MM.1S (cell line): ENCODE data around the gene ANKRD31.
"Not testable (repeated sequence)": the region's sequence is repeated elsewhere in the genome, so short reads cannot be mapped to it uniquely, and the experiment has no call there.

Source experiments
- DNase-seq: peaks from one replicate; pipeline ENCODE4 v3.0.0-alpha.2; 2015
- H2AFZ ChIP-seq: fragments of 300-600 bp; sonication (generic); 2 replicates; pipeline ENCODE4 v1.6.0; 2016; ENCODE audit warnings: antibody characterized with exemption, low read length
- H3F3A ChIP-seq: fragments of 300-600 bp; sonication (generic); 2 replicates; pipeline ENCODE4 v1.6.1; 2016; ENCODE audit warnings: mild to moderate bottlenecking, antibody characterized with exemption, low read length, moderate library complexity, mixed read lengths; ENCODE audit not compliant: insufficient read depth
- H3K27ac ChIP-seq: fragments of 300-600 bp; sonication (generic); 2 replicates; pipeline ENCODE4 v1.5.1; 2016; ENCODE audit warnings: mild to moderate bottlenecking, low read length
- H3K27me3 ChIP-seq: fragments of 300-600 bp; sonication (generic); replicated peaks from 2 replicates; pipeline ENCODE4 v1.6.0; 2016; ENCODE audit warnings: low read length; ENCODE audit not compliant: insufficient read depth
- H3K36me3 ChIP-seq: fragments of 300-600 bp; sonication (generic); replicated peaks from 2 replicates; pipeline ENCODE4 v1.6.1; 2016; ENCODE audit warnings: mild to moderate bottlenecking, low read length, mixed read lengths; ENCODE audit not compliant: insufficient read depth
- H3K4me1 ChIP-seq: fragments of 300-600 bp; sonication (generic); 2 replicates; pipeline ENCODE4 v1.6.1; 2016; ENCODE audit warnings: low read length, mixed read lengths
- H3K4me2 ChIP-seq: fragments of 300-600 bp; sonication (generic); 2 replicates; pipeline ENCODE4 v1.6.0; 2016; ENCODE audit warnings: low read depth, low read length
- H3K4me3 ChIP-seq: fragments of 300-600 bp; sonication (generic); 2 replicates; pipeline ENCODE4 v1.5.1; 2016; ENCODE audit warnings: low read length, mixed read lengths
- H3K79me2 ChIP-seq: fragments of 300-600 bp; sonication (generic); 2 replicates; pipeline ENCODE4 v1.6.1; 2016; ENCODE audit warnings: mixed run types, low read length, mixed read lengths
- H3K9ac ChIP-seq: fragments of 300-600 bp; sonication (generic); 2 replicates; pipeline ENCODE4 v1.6.1; 2016; ENCODE audit warnings: low read length, mixed read lengths
- H3K9me2 ChIP-seq: fragments of 300-600 bp; sonication (generic); replicated peaks from 2 replicates; pipeline ENCODE4 v1.6.1; 2016; ENCODE audit warnings: mild to moderate bottlenecking, low read length, mixed read lengths; ENCODE audit not compliant: insufficient read depth
- H3K9me3 ChIP-seq: fragments of 300-600 bp; sonication (generic); replicated peaks from 2 replicates; pipeline ENCODE4 v1.6.1; 2016; ENCODE audit warnings: mild to moderate bottlenecking, low read length, mixed read lengths; ENCODE audit not compliant: insufficient read depth
- H4K20me1 ChIP-seq: fragments of 300-600 bp; sonication (generic); 2 replicates; pipeline ENCODE4 v1.6.1; 2016; ENCODE audit warnings: mild to moderate bottlenecking, low read length, moderate library complexity, mixed read lengths; ENCODE audit not compliant: insufficient read depth
- EZH2 ChIP-seq: fragments of 300-600 bp; sonication (generic); optimal IDR thresholded peaks from 2 replicates; pipeline ENCODE3; 2017; ENCODE audit warnings: low read depth, mild to moderate bottlenecking, antibody characterized with exemption, low read length, mixed read lengths
- EZH2phosphoT487 ChIP-seq: fragments of 300-600 bp; sonication (generic); IDR thresholded peaks from 2 replicates; pipeline ENCODE4 v1.6.1; 2018; ENCODE audit warnings: antibody characterized with exemption, low read length
- TF ChIP-seq, protein P1 (sequence below): fragments of 300-600 bp; sonication (generic); IDR thresholded peaks from 2 replicates; pipeline ENCODE4 v1.5.1; 2016; ENCODE audit warnings: antibody characterized with exemption, low read length, mixed read lengths

ANKRD31 gene

GRCh38 chr5:75089137-75089536 lies 147.5 kb downstream of the ANKRD31 start:
- no peaks in the 10 kb centered on the region for H3K9me2 ChIP-seq
- no peaks in the 10 kb centered on the region for H3F3A ChIP-seq
- no peak overlapping the region for H3K4me2 ChIP-seq
- H4K20me1 ChIP-seq: no peaks in the 10 kb centered on the region
- H3K27me3 ChIP-seq: no peaks in the 10 kb centered on the region
- no peak for DNase-seq
- TF ChIP-seq EZH2 (no peak), EZH2phosphoT487 (no peak)
- TF ChIP-seq, protein P1, sequence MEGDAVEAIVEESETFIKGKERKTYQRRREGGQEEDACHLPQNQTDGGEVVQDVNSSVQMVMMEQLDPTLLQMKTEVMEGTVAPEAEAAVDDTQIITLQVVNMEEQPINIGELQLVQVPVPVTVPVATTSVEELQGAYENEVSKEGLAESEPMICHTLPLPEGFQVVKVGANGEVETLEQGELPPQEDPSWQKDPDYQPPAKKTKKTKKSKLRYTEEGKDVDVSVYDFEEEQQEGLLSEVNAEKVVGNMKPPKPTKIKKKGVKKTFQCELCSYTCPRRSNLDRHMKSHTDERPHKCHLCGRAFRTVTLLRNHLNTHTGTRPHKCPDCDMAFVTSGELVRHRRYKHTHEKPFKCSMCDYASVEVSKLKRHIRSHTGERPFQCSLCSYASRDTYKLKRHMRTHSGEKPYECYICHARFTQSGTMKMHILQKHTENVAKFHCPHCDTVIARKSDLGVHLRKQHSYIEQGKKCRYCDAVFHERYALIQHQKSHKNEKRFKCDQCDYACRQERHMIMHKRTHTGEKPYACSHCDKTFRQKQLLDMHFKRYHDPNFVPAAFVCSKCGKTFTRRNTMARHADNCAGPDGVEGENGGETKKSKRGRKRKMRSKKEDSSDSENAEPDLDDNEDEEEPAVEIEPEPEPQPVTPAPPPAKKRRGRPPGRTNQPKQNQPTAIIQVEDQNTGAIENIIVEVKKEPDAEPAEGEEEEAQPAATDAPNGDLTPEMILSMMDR: no peak
- H3K9ac ChIP-seq: no peak overlapping the region
- H3K27ac ChIP-seq: no peak overlapping the region
- H3K9me3 ChIP-seq: no peaks in the 10 kb centered on the region
- H3K4me3 ChIP-seq: no peak overlapping the region
- H3K79me2 ChIP-seq: no peaks in the 10 kb centered on the region
- no peaks in the 10 kb centered on the region for H3K4me1 ChIP-seq
- no peaks in the 10 kb centered on the region for H3K36me3 ChIP-seq
- no peak overlapping the region for H2AFZ ChIP-seq

- H3F3A ChIP-seq: no peaks in the 10 kb centered on the region
- H3K9ac ChIP-seq: no peak overlapping the region
- H2AFZ ChIP-seq: no peak overlapping the region
- DNase-seq: no peak
- TF ChIP-seq, protein P1: no peak
- no peak for TF ChIP-seq EZH2
- TF ChIP-seq EZH2phosphoT487: no peak
- no peaks in the 10 kb centered on the region for H3K79me2 ChIP-seq
- no peaks in the 10 kb centered on the region for H3K4me1 ChIP-seq
- no peaks in the 10 kb centered on the region for H3K9me2 ChIP-seq
- no peaks in the 10 kb centered on the region for H3K27me3 ChIP-seq
- H3K4me2 ChIP-seq: no peak overlapping the region
- H4K20me1 ChIP-seq: no peaks in the 10 kb centered on the region
- H3K27ac ChIP-seq: no peak overlapping the region
- H3K9me3 ChIP-seq: no peaks in the 10 kb centered on the region
- H3K36me3 ChIP-seq: no peaks in the 10 kb centered on the region
- no peak overlapping the region for H3K4me3 ChIP-seq
Observed at GRCh38 chr5:75088648-75089047, 148.0 kb downstream of the ANKRD31 start.

GRCh38 chr5:75081510-75081909 lies 155.2 kb downstream of the ANKRD31 start:
- Histone ChIP-seq H3K9me2 (no peaks in the 10 kb centered on the region), H2AFZ (no peak overlapping the region), H3K79me2 (no peaks in the 10 kb centered on the region), H3K27me3 (no peaks in the 10 kb centered on the region), H3K4me3 (no peak overlapping the region), H3K4me2 (no peak overlapping the region), H3K9me3 (no peaks in the 10 kb centered on the region), H3K36me3 (no peaks in the 10 kb centered on the region), H3K4me1 (no peaks in the 10 kb centered on the region), H3F3A (no peaks in the 10 kb centered on the region), H3K9ac (no peak overlapping the region), H4K20me1 (no peaks in the 10 kb centered on the region), H3K27ac (no peak overlapping the region)
- DNase-seq: no peak
- TF ChIP-seq EZH2phosphoT487: no peak
- TF ChIP-seq EZH2: no peak
- TF ChIP-seq, protein P1: no peak

- H3K4me2 ChIP-seq, H3K9me2 ChIP-seq, H2AFZ ChIP-seq, H4K20me1 ChIP-seq, H3K9ac ChIP-seq, H3F3A ChIP-seq, H3K27me3 ChIP-seq, H3K4me1 ChIP-seq, H3K79me2 ChIP-seq, H3K36me3 ChIP-seq, H3K27ac ChIP-seq, DNase-seq, H3K9me3 ChIP-seq, H3K4me3 ChIP-seq: not testable (repeated sequence)
Observed at GRCh38 chr5:75079346-75079745, 157.3 kb downstream of the ANKRD31 start.
